Bronchial epithelial cell (primary cell): Measurements from ENCODE around the gene DAGLA. TPM values are rescaled to one million over a fixed set of nuclear protein-coding genes. Genes with fewer than 3 reads are reported as not detected.
A peak's percentile ranks its signal among the peaks of the same experiment; 100 is the strongest.

Experiments used
- DNase-seq: peaks from one replicate; pipeline ENCODE4 v3.0.0-alpha.2; 2010; ENCODE audit warnings: low read depth
- FAIRE-seq: peaks from 2 replicates; lab custom pipeline; 2011; peaks lifted over from hg19 to GRCh38; lab: Jason Lieb, UNC
- H3K27me3 ChIP-seq: 2 replicates; pipeline ENCODE4 v1.5.1; 2011; ENCODE audit warnings: low read length; ENCODE audit not compliant: control insufficient read depth, insufficient read depth
- H3K36me3 ChIP-seq: 2 replicates; pipeline ENCODE4 v1.5.1; 2011; ENCODE audit warnings: low read length; ENCODE audit not compliant: control insufficient read depth, insufficient read depth
- H3K4me3 ChIP-seq: 2 replicates; pipeline ENCODE4 v1.5.1; 2011; ENCODE audit warnings: mild to moderate bottlenecking, low read depth, low read length, control low read depth
- total RNA-seq: library from RNA; depleted of rRNA; stranded (reverse); fragments of >200 nt; gene quantifications from 2 replicates; pipeline ENCODE4 v1.2.1, GENCODE V29; 2014
- TF ChIP-seq, protein P1 (sequence below): IDR thresholded peaks from 2 replicates; pipeline ENCODE4 v1.5.1; 2011; ENCODE audit warnings: mild to moderate bottlenecking, moderate library complexity, low read length, control low read depth, inconsistent platforms; ENCODE audit not compliant: insufficient read depth, severe bottlenecking

The DAGLA gene
- total RNA-seq, 1 donor from 2014 or later, result under 0.01 TPM

DNA sequence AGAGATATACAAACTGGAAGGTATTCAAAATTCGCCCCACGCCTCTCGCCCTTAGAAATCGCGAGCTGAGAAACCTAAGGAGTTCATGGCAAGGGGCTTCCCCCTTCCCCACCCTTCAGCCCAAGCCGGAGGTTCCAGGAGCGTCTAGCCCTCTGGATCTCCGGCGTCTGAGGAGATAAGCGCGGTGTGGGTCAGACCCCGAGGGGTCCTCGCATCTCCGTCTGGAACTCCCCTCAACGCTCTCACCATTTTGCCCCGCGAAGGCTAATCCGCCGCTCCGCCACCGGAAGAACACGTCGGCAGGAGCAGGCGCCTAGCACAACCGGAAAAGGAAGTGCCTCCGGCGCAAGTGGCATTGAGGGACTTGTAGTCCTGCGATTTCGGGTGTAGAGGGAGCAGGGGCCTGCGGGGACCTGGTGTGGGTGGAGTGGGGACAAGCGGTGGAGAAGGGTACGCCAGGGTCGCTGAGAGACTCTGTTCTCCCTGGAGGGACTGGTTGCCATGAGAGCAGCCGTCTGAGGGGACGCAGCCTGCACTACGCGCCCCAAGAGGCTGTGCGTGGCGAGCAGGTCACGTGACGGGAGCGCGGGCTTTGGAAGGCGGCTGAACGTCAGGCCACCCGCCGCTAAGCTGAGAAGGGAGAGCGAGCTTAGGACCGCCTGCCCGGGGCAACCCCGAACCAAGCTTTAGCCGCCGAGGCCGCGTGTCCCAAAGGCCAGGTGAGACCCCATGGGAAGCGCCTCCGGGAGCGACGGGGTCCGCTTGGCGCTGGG, 112.3 kb downstream of the DAGLA start, which contains the start of the genes FEN1 and TMEM258:
FEN1 (plus strand) TSS at position 602 of the 773 bp plus-strand sequence. CDS start 2,451 bp downstream, outside the sequence.
TMEM258 (minus strand) TSS at position 290 of the 773 bp plus-strand sequence; CDS start at position 249, 41 bp downstream.
- DNase-seq (peak; percentile 86), FAIRE-seq (no peak)
- H3K4me3 ChIP-seq, result peak within 1 kb of the TSS; percentile 81
- no peaks in the 10 kb centered on the region for H3K27me3 ChIP-seq
- TF ChIP-seq, protein P1, sequence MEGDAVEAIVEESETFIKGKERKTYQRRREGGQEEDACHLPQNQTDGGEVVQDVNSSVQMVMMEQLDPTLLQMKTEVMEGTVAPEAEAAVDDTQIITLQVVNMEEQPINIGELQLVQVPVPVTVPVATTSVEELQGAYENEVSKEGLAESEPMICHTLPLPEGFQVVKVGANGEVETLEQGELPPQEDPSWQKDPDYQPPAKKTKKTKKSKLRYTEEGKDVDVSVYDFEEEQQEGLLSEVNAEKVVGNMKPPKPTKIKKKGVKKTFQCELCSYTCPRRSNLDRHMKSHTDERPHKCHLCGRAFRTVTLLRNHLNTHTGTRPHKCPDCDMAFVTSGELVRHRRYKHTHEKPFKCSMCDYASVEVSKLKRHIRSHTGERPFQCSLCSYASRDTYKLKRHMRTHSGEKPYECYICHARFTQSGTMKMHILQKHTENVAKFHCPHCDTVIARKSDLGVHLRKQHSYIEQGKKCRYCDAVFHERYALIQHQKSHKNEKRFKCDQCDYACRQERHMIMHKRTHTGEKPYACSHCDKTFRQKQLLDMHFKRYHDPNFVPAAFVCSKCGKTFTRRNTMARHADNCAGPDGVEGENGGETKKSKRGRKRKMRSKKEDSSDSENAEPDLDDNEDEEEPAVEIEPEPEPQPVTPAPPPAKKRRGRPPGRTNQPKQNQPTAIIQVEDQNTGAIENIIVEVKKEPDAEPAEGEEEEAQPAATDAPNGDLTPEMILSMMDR, result peak; percentile 9
- H3K36me3 ChIP-seq, result peaks cover 22% of the 10 kb centered on the region

DNA sequence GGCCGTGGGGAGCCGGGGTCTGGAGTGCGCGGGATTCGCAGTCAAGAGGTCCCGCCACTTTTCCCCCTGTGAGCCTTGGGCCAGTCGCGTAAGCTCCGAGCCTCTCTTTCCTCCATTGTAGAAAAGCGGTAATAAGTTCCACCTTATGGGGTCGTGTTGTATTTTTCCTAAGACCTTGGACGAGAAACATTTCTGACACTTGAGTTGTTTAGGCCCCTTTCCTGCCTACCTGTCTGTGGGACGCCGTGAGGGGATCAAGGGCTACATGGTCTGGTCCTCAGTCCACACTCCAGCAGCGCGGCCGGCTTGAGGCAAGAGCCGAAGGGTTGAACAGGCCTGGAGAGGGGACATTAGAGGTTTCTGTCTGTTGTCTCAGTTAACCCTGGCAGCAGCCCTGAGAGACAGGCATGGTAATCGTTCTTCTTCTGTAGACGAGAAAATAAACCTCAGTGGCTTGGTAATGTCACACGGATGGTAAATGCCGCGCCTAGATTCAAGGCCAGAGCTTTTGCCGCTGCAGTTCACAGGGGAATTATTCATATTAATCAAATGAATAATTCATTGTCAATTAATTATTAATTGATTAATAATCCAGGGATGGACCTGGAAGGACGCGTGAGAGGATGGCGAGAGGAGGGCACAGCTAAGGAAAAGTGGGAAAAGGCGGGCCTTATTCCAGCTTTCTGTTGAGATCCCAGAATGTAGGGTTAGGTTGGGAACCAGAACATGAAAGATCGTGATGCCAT, 113.1 kb downstream of the DAGLA start:
- TF ChIP-seq, protein P1, result no peak
- peaks cover 17% of the 10 kb centered on the region for H3K36me3 ChIP-seq
- no peak for FAIRE-seq

DNA sequence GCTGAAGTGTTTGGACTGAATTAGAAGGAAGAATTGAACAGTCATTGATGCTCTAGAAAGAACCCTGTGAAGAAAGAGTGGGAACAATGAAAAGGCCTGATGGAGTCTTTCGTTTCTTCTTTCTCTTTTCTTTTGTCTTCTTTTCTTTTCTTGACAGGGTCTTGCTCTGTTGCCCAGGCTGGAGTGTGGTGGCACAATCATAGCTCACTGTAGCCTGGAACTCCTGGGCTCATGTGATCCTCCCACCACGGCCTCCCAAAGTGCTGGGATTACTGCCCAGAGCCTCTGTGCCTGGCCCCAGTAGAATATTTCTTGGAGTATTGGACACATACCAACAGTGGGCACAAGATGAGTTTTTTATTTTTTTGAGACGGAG, 113.6 kb downstream of the DAGLA start:
- FAIRE-seq, result no peak
- peaks cover 13% of the 10 kb centered on the region for H3K36me3 ChIP-seq

More for the DNA sequence above, 113.1 kb downstream of the DAGLA start:
- peak; percentile 8 for DNase-seq
- Histone ChIP-seq H3K27me3 (no peaks in the 10 kb centered on the region), H3K4me3 (peak overlapping the region; percentile 81)

DNA sequence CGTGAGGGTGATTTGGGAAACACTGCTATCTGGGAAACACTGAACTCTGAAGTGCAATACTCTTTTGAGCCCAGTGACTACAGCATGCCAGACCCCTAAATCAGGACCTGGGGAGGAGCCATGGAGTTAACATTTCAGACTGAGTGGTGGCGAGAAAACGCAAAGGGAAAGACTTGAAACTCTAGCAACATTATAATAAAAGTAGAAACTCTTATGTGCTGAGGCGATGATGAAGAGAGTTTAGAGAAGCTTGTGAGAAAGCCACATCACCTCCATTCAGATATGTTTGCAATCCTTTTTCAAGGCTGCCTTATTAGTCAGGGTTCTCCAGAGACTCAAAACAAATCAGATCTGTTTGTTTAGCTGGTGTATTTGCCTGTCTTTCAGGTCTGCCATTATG, 114.4 kb downstream of the DAGLA start:
- Histone ChIP-seq H3K27me3 (no peaks in the 10 kb centered on the region), H3K36me3 (peaks cover 7% of the 10 kb centered on the region), H3K4me3 (no peak overlapping the region)
- TF ChIP-seq, protein P1, result no peak
- DNase-seq (no peak), FAIRE-seq (no peak)

More for the DNA sequence above, 113.6 kb downstream of the DAGLA start:
- H3K27me3 ChIP-seq, result no peaks in the 10 kb centered on the region
- TF ChIP-seq, protein P1, result no peak
- no peak for DNase-seq
- H3K4me3 ChIP-seq, result no peak overlapping the region

DNA sequence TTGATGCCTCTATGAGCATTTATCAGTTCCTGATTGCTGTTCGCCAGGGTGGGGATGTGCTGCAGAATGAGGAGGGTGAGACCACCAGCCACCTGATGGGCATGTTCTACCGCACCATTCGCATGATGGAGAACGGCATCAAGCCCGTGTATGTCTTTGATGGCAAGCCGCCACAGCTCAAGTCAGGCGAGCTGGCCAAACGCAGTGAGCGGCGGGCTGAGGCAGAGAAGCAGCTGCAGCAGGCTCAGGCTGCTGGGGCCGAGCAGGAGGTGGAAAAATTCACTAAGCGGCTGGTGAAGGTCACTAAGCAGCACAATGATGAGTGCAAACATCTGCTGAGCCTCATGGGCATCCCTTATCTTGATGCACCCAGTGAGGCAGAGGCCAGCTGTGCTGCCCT, 115.3 kb downstream of the DAGLA start:
- no peak for DNase-seq
- H3K27me3 ChIP-seq, result no peaks in the 10 kb centered on the region
- no peaks in the 10 kb centered on the region for H3K36me3 ChIP-seq
- TF ChIP-seq, protein P1, result no peak
- H3K4me3 ChIP-seq, result no peak overlapping the region
- no peak for FAIRE-seq
